Right lobe of liver (tissue), 6 donors: Measurements from ENCODE around the gene BCL10. TPM values are rescaled to one million over a fixed set of nuclear protein-coding genes. Genes with fewer than 3 reads are reported as not detected.
A peak's percentile ranks its signal among the peaks of the same experiment; 100 is the strongest.
"Not testable (repeated sequence)": the region's sequence is repeated elsewhere in the genome, so short reads cannot be mapped to it uniquely, and the experiment has no call there.

Experiments used
- ATAC-seq, 4 donors: fragments of 200-7000 bp; cut with Tn5 transposase; one replicate each; pipeline ENCODE4 v1.9.1; 2020; ENCODE audit warnings: mild to moderate bottlenecking in 4 of 4, moderate library complexity in 4 of 4
- DNase-seq, 3 donors: peaks; one replicate each; pipeline ENCODE4 v3.0.0-alpha.2; 2020
- H3K27ac ChIP-seq, 3 donors: fragments of 200-600 bp; one replicate each; pipeline ENCODE4 v1.8.0; 2022
- H3K27me3 ChIP-seq, 2 donors: fragments of 200-600 bp; one replicate each; pipeline ENCODE4 v1.8.0; 2022
- H3K36me3 ChIP-seq, 4 donors: fragments of 200-600 bp; sonication (generic) in 1 of 4; one replicate each; pipeline versions ENCODE4 v1.5.1 to v1.8.0; 2017 to 2022; ENCODE audit warnings: control low read depth in 1 of 4
- H3K4me1 ChIP-seq, 4 donors: fragments of 200-600 bp; sonication (generic) in 1 of 4; one replicate each; pipeline versions ENCODE4 v1.5.1 to v1.8.0; 2017 to 2022; ENCODE audit warnings: control low read depth in 1 of 4
- H3K4me3 ChIP-seq, 3 donors: fragments of 200-600 bp; one replicate each; pipeline ENCODE4 v1.8.0; 2022
- H3K9me3 ChIP-seq, 4 donors: fragments of 200-600 bp; sonication (generic) in 1 of 4; one replicate each; pipeline versions ENCODE4 v1.5.1 to v1.8.0; 2017 to 2022; ENCODE audit warnings: control low read depth in 1 of 4
- CTCF ChIP-seq, 4 donors: fragments of 200-600 bp in 3 of 4; fragments of 450-650 bp in 1 of 4; IDR thresholded peaks; one replicate each; pipeline versions ENCODE4 v1.5.1 to v1.8.0; 2016 to 2022; ENCODE audit warnings: antibody characterized with exemption in 4 of 4, mild to moderate bottlenecking in 2 of 4
- POLR2A ChIP-seq: fragments of 450-650 bp; IDR thresholded peaks from one replicate; pipeline ENCODE4 v1.6.1; 2017; ENCODE audit warnings: antibody characterized with exemption, mild to moderate bottlenecking
- WGBS: methylation state at CpG from one replicate; pipeline ENCODE4 v1.1.6; 2018; ENCODE audit warnings: low coverage, low lambda C conversion rate; ENCODE audit not compliant: insufficient coverage; ENCODE audit errors: missing lambda C conversion rate; 5-methylcytosine and 5-hydroxymethylcytosine counted together
- intact Hi-C, 2 donors: fragments of 100-400 bp; cut with DNase I; formaldehyde crosslinking; loops; one replicate each; pipeline versions ENCODE4 v1.11.2 to v1.14.1; 2022
- total RNA-seq, 6 experiments: library from RNA; depleted of rRNA in 2 of 6; stranded (reverse); fragments of >200 nt in 2 of 6; fragmentation: NEBNext Ultra II Directional in 3 of 6; extraction: Animal tissue kit (Norgen Biotek cat#: 25700) in 3 of 6; gene quantifications; one replicate each; pipeline versions ENCODE4 v1.1.0 to v1.2.4, GENCODE V29; 2016 to 2023
- donor health status: DM: no; HTN: yes; CAD: no.
- donor health status: DM: no; HTN: no; CAD: no.
- donor health status: DM: no; HTN: no; CAD: no.
- donor health status: DM: no; HTN: yes; CAD: no.
- donor health status: DM: no; HTN: yes; CAD: no.

Gene BCL10
- total RNA-seq, 6 experiments from 2014 or later: 7.3 to 14.1 (median 9.1) TPM

GRCh38 chr1:85259118-85259911 lies 17.1 kb downstream of the BCL10 start, which contains the start of gene C1orf52:
C1orf52 (minus strand) TSS chr1:85259662; CDS start chr1:85259633, 29 bp downstream.
- peak within 1 kb of the TSS; percentile 66 to 93 (median 85) for H3K4me3 ChIP-seq
- H3K27ac ChIP-seq: peak within 1 kb of the TSS; percentile 68 to 74 (median 70)
- no peaks in the 10 kb centered on the region for H3K27me3 ChIP-seq
- intact Hi-C loops: loop anchor here (10.0 kb wide), 1 partner anchor 315 kb away; no protein-coding TSS in a partner anchor
- DNase-seq: peak; percentile 94 to 95 (median 95)
- H3K9me3 ChIP-seq: no peaks in the 10 kb centered on the region
- 0% methylated on average over 7 of the region's 65 CpGs for WGBS
- TF ChIP-seq CTCF (IDR thresholded peaks at IDR 0.05) (peak; percentile 97 to 99 (median 98)), POLR2A (peak; percentile 54)
- peak; percentile 98 to 99 (median 98) for ATAC-seq
- peaks cover 0 to 33% (median 12%) of the 10 kb centered on the region in 4 donors for H3K4me1 ChIP-seq
- H3K36me3 ChIP-seq: peaks cover 0 to 2% (median 0%) of the 10 kb centered on the region in 4 donors

DNA sequence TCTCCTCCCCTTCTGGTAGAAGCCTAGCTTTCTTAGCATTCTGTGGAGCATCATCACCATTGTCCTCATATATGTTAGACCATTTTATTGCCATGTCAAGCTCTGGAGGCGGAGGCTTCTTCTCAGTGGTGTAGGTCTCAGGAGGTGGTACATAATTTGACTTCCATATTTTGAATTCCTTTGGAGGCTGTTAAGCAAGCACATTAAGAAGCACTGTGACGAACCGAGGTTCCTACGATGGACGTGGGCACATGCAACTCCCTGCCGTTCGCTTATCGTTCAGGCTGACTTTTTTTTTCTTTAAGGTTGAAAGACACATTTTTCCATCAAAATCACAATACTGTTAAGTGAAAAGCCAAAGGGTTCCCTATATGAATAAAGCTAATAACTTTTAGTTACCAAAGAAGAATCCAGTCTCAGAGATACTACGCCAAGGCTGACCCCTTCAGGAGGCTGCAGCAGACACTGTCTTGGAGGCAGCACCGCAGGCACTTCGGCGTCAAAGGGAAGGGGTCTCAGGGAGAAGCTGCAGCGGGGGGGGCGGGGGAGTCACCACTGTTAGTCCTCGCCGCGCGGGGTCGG lies 17.8 kb downstream of the BCL10 start:
- ATAC-seq (peak in 1 of 4 donors; percentile 5), DNase-seq (no peak)
- Histone ChIP-seq H3K36me3 (peaks cover 0 to 4% (median 1%) of the 10 kb centered on the region in 4 donors), H3K4me1 (peaks cover 0 to 26% (median 9%) of the 10 kb centered on the region in 4 donors), H3K27me3 (no peaks in the 10 kb centered on the region), H3K9me3 (no peaks in the 10 kb centered on the region), H3K27ac (no peak overlapping the region), H3K4me3 (peak overlapping the region; percentile 66 to 93 (median 85))
- 9% methylated on average over 11 of the region's 19 CpGs for WGBS
- TF ChIP-seq CTCF (IDR thresholded peaks at IDR 0.05): no peak
- no peak for TF ChIP-seq POLR2A
- intact Hi-C loops: loop anchor here (10.0 kb wide), 1 partner anchor 314 kb away; no protein-coding TSS in a partner anchor

DNA sequence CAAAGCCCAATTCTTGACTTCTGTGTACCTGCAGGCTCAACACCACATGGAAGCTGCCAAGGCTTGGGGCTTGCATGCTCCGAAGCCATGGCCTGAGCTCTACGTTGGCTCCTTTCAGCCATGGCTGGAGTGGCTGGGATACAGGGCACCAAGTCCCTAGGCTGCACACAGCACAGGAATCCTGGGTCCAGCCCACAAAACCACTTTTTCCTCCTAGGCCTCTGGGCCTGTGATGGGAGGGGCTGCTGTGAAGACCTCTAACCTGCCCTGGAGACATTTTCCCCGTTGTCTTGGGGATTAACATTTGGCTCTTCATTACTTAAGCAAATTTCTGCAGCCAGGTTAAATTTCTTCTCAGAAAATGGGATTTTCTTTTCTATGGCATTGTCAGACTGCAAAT lies 27.4 kb downstream of the BCL10 start:
- H3K4me1 ChIP-seq, H3K27ac ChIP-seq, H3K4me3 ChIP-seq, ATAC-seq, DNase-seq, H3K27me3 ChIP-seq, H3K9me3 ChIP-seq, intact Hi-C loops: not testable (repeated sequence)
- WGBS: 89% methylated on average over 1 of the region's 3 CpGs
- peaks cover 0 to 17% (median 4%) of the 10 kb centered on the region in 4 donors for H3K36me3 ChIP-seq

- Histone ChIP-seq H3K9me3 (no peaks in the 10 kb centered on the region), H3K4me3 (no peak overlapping the region), H3K36me3 (no peaks in the 10 kb centered on the region), H3K4me1 (no peaks in the 10 kb centered on the region), H3K27ac (no peak overlapping the region), H3K27me3 (no peaks in the 10 kb centered on the region)
- DNase-seq: no peak
- 77% methylated on average over 1 of the region's 1 CpG for WGBS
- TF ChIP-seq CTCF (IDR thresholded peaks at IDR 0.05) (no peak), POLR2A (no peak)
- no peak for ATAC-seq
- intact Hi-C loops: no loop called here
Measured at GRCh38 chr1:85245891-85246290, 30.5 kb downstream of the BCL10 start.

GRCh38 chr1:85245456-85245855 lies 31.0 kb downstream of the BCL10 start:
- no CpG with 5 or more reads among the region's 1 CpG for WGBS
- intact Hi-C loops: no loop called here
- no peaks in the 10 kb centered on the region for H3K27me3 ChIP-seq

More at GRCh38 chr1:85245456-85245855, 31.0 kb downstream of the BCL10 start:
- Histone ChIP-seq H3K4me1 (no peaks in the 10 kb centered on the region), H3K4me3 (no peak overlapping the region), H3K9me3 (no peaks in the 10 kb centered on the region), H3K36me3 (no peaks in the 10 kb centered on the region), H3K27ac (no peak overlapping the region)
- no peak for TF ChIP-seq CTCF (IDR thresholded peaks at IDR 0.05)
- TF ChIP-seq POLR2A: no peak
- no peak for DNase-seq
- ATAC-seq: no peak
